22Rv1 (cell line): ENCODE data around the gene BTF3L4.

Experiments
- CTCF ChIP-seq: fragments of 450-650 bp; IDR thresholded peaks from 2 replicates; pipeline ENCODE4 v1.5.1; 2017; ENCODE audit warnings: mild to moderate bottlenecking
- ZFX ChIP-seq: fragments of 450-650 bp; IDR thresholded peaks from 2 replicates; pipeline ENCODE4 v1.6.1; 2017; ENCODE audit warnings: antibody characterized with exemption, borderline replicate concordance

GRCh38 chr1:52053862-52054261 is 2.2 kb upstream of the BTF3L4 start:
- TF ChIP-seq CTCF (no peak), ZFX (no peak)
